ENCODE data around the gene CACNA2D2.

GRCh38 chr3:50341537-50341936, 161.9 kb downstream of the CACNA2D2 start:
- TF ChIP-seq POLR2A (IDR thresholded peaks at IDR 0.05) (no peak), POLR2AphosphoS5 (IDR thresholded peaks at IDR 0.05) (no peak)
